ENCODE results near the gene ACYP1.

DNA sequence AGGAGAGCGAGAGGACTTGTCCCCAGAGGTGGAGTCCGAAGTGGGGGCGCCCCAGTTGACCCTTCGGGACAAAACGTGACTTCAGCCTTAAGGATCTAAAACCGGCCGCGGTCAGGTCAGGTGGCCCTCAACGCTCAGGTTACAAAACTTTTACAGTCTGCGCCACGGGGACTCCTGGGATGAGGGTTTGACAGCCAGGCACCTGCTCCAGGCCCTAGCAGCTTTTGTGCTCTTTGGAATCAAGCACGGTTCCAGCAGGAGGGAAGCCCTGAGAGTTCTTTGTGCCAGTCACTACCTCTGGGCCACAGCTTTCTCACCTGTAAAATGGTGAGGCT is 6.0 kb upstream of the ACYP1 start:
- TF ChIP-seq, protein P1, sequence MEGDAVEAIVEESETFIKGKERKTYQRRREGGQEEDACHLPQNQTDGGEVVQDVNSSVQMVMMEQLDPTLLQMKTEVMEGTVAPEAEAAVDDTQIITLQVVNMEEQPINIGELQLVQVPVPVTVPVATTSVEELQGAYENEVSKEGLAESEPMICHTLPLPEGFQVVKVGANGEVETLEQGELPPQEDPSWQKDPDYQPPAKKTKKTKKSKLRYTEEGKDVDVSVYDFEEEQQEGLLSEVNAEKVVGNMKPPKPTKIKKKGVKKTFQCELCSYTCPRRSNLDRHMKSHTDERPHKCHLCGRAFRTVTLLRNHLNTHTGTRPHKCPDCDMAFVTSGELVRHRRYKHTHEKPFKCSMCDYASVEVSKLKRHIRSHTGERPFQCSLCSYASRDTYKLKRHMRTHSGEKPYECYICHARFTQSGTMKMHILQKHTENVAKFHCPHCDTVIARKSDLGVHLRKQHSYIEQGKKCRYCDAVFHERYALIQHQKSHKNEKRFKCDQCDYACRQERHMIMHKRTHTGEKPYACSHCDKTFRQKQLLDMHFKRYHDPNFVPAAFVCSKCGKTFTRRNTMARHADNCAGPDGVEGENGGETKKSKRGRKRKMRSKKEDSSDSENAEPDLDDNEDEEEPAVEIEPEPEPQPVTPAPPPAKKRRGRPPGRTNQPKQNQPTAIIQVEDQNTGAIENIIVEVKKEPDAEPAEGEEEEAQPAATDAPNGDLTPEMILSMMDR (IDR thresholded peaks at IDR 0.05; ENCODE audit: borderline replicate concordance, extremely low read depth, low read length, poor library complexity, severe bottlenecking), result no peak
- no peak for TF ChIP-seq EZH2 (IDR thresholded peaks at IDR 0.05; ENCODE audit: borderline replicate concordance, low read depth, low read length, severe bottlenecking)

Data from DND-41 (cell line).